Effector CD8-positive, alpha-beta T cell (primary cell): ENCODE results near the gene PRPF19.
"Not testable (repeated sequence)": the region's sequence is repeated elsewhere in the genome, so short reads cannot be mapped to it uniquely, and the experiment has no call there.

Source experiments
- DNase-seq: peaks from one replicate; lab custom pipeline; 2025; lab: John Stamatoyannopoulos, UW

The PRPF19 gene

GRCh38 chr11:60923326-60923725 lies 16.9 kb upstream of the PRPF19 start:
- no peak for DNase-seq

GRCh38 chr11:60922906-60923305 lies 16.5 kb upstream of the PRPF19 start:
- no peak for DNase-seq

GRCh38 chr11:60921777-60922335 lies 15.5 kb upstream of the PRPF19 start:
- no peak for DNase-seq

GRCh38 chr11:60921259-60921658 lies 14.9 kb upstream of the PRPF19 start:
- no peak for DNase-seq

GRCh38 chr11:60919956-60920355 lies 13.6 kb upstream of the PRPF19 start:
- DNase-seq = no peak

GRCh38 chr11:60919320-60919719 lies 12.9 kb upstream of the PRPF19 start:
- no peak for DNase-seq

- DNase-seq = no peak
These were observed 12.5 kb upstream of the PRPF19 start for GRCh38 chr11:60918939-60919265.

GRCh38 chr11:60918251-60918938 lies 12.0 kb upstream of the PRPF19 start:
- no peak for DNase-seq

- DNase-seq = no peak
These were observed 10.9 kb upstream of the PRPF19 start for GRCh38 chr11:60917267-60917666.

GRCh38 chr11:60916669-60917206 lies 10.4 kb upstream of the PRPF19 start:
- no peak for DNase-seq

- DNase-seq = peak; percentile 32
These were observed 9.0 kb upstream of the PRPF19 start for GRCh38 chr11:60915248-60915914.

- peak; percentile 31 for DNase-seq
These were observed 8.4 kb upstream of the PRPF19 start for GRCh38 chr11:60914633-60915247.

GRCh38 chr11:60913793-60914632 lies 7.6 kb upstream of the PRPF19 start, which contains the start of gene TMEM109:
TSS of gene TMEM109 (plus strand) at chr11:60914158. CDS start at chr11:60919694, 5,536 bp downstream.
- peak; percentile 83 for DNase-seq

GRCh38 chr11:60912851-60913528 lies 6.6 kb upstream of the PRPF19 start:
- no peak for DNase-seq

GRCh38 chr11:60912223-60912850 lies 6.0 kb upstream of the PRPF19 start:
- DNase-seq = no peak

GRCh38 chr11:60910711-60911380 lies 4.5 kb upstream of the PRPF19 start:
- DNase-seq = no peak

- no peak for DNase-seq
These were observed 3.9 kb upstream of the PRPF19 start for GRCh38 chr11:60910281-60910687.

GRCh38 chr11:60909680-60910280 lies 3.4 kb upstream of the PRPF19 start:
- not testable (repeated sequence) for DNase-seq

GRCh38 chr11:60908803-60909202 lies 2.4 kb upstream of the PRPF19 start:
- DNase-seq = no peak
